LHCN-M2 (cell line): Measurements from ENCODE around the gene CHD2. TPM values are rescaled to one million over a fixed set of nuclear protein-coding genes. Genes with fewer than 3 reads are reported as not detected.
"Not testable (repeated sequence)": the region's sequence is repeated elsewhere in the genome, so short reads cannot be mapped to it uniquely, and the experiment has no call there.

Experiments
- DNase-seq: peaks from one replicate; pipeline ENCODE4 v3.0.0-alpha.2; 2012; ENCODE audit warnings: low read depth
- total RNA-seq: library from RNA; depleted of rRNA; stranded (reverse); fragments of >200 nt; gene quantifications from 2 replicates; pipeline ENCODE4 v1.2.3, GENCODE V29; 2014

Gene CHD2
- total RNA-seq, 1 experiment from 2014 or later = 28.6 TPM

DNA sequence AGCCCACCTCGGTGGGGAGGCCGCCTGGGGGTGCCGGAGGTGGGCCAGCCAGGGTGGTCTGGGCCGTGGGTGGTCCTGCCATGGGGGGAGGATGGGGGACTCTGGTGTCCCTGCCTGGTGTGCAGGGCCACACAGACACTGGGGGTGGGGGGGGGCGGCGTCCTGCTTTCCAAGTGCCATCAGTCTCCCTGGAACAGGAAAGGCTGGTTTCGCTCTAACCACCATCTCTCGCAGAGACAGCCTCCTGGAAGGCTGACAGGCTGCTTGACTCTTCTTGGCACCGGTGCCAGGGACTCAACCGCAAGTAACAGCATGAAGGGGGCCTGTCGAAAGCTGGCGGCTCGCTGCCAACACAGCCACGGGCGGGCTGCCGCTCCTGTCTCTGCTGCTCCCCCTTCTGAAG is 148.6 kb downstream of the CHD2 start:
- no peak for DNase-seq

- no peak for DNase-seq
Observed at GRCh38 chr15:93049233-93049632, 149.1 kb downstream of the CHD2 start.

- no peak for DNase-seq
Observed at GRCh38 chr15:93049914-93050578, 149.9 kb downstream of the CHD2 start.

DNA sequence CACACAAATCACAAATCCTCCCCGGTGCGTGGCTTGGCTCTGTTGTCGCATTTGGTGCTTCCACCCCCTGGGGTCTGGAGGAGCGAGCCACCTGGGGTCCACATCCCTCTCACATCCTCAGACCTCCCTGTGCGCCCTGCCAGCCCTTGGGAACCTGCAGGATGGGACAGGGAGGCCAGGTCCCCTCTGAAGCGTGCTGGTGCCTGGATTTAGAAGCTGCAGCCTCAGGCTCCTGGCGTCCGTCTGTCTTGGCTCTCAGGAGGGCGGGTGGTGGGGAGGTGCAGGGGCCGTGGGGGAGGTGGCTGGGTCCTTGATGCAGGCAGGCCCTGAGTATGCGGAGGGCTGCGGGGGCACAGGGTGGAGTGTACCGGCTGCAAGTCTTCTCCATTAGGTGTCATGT is 150.5 kb downstream of the CHD2 start:
- DNase-seq = no peak

GRCh38 chr15:93051236-93052089 is 151.3 kb downstream of the CHD2 start:
- DNase-seq = no peak

DNA sequence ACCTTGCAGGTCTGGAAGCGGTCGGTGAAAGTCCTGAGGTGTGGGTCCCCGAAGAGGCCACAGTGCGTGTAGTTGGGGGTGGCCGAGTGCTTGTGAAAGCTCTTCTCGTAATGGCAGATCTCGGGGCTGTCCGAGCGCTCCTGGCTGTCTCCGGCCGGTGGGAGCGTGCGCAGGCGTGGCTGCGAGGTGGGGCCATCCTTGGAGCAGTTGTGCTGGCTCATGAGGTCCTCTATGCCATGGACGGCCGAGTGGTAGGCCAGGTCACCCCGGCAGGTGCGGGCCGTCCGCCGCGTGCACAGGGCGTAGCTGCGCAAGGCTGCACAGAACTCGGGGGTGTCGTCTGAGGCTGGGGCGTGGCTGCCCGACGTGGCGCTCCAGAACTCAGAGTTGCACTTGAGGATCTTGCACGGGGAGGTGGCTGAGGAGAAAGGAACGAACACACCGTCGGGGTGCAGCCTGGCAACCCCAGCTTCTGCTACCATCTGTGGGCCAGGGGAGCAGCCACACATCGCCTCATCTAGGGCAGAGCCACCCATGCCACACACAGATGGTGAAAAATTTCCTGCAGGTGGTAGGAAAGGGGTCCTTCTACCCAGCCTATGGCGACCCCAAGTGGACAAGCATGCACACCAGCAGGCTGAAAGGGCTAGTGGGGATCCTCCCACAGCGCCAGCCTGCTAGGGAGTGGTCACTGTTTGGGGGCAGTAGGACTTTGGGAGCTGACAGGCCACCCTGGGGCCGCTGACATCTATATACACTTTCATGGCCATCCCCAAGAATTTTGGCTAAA is 152.2 kb downstream of the CHD2 start:
- DNase-seq = no peak

DNA sequence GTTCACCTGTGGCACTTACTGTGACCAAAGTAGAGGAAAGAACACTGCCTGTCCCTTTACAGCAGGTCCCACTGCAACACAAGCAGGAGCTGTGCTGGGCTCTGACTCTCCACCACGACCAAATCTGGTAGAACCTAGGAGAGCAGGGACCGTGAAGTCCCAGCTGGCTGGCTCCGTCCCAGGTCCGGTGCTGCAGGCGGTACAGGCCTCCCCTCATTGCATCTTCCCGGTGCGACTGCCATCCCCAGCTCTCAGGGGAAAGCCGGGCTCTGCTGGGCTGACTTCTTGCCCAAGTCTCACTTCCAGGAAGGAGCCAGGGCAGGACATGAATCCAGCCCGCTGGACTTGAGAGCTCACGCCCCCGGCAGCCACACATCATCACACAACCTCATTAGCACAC is 155.1 kb downstream of the CHD2 start:
- no peak for DNase-seq

- no peak for DNase-seq
Observed at GRCh38 chr15:93056836-93057235, 156.7 kb downstream of the CHD2 start.

DNA sequence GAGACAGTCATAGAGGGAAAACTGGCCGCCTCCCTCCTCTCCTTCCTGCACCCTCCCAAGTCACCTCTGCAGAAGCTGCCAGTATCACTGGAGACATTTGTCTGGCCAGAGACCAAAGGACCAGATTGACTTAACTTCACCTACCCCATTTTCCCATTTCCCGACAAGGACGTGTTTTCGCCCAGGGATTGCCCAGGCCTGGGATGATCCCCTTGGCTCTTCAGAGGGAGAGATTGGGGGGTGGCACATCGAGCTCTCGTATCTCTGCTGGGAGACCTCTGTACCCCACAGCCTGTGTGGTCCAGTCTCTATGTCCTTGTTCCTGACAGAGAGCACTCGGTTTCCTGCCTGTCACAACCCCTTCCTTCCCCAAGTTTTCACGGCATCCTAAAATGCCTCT is 157.5 kb downstream of the CHD2 start:
- DNase-seq = no peak

DNA sequence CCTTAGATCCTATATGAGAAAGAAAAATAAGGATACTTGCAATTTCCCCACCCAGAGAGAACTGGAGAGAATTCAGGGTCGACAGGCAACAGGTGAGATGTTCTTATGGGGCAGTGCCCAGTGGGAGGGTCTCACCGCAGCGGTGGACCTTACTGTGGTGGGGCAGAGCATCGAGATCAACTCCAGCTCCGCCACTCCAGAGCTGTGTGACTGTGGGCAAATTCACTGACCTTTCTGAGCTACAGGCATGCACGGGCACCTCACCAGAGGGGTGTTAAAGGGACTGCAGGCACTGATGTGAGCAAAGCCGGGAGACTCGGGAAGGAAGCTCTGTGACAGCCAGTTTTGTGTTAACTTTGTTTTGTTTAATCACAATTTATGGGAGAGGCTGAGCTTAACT is 158.0 kb downstream of the CHD2 start:
- no peak for DNase-seq

DNA sequence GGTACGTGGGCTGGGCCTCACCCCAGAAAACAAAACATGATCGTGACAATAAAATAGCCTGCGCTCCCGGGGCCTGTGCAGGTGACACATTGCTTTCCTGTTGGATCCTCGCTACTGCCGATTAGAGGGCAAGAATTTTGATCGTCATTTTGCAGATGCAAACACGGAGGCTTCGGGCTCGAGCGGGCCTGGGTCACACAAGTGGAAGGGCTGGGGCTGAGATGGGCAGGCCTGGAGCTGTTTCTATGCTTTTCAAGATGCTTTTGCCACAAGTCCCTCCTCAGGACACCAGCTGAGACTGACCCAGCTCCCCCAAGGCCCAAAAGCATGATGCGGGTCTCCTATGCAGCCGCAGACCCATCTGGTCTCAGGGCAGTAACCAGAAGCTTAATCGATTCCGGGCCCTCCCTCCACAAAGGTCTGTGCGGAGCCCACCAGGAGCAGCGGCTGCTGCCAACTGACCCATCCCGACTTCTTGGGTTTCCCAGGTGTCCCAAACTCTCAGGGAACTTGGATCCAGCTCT is 158.8 kb downstream of the CHD2 start:
- no peak for DNase-seq

DNA sequence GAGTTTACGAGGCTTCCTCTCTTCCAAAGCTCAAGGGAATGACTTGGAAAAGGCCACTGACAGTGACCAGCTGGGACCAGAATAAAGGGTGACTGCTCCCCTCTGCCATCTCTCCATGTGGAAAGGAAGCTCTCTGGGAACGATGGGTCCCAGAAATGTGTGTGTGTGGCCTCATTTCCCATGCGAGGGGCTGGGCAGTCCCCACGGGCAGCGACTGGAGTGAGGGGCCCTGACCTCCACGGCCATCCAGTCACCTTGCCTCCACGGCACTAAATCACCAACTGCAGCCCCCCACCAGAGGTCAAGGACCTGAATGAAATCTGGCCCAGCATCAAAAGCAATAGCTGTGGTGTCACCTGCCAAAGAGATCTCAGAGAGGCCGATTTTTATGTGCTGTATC is 159.3 kb downstream of the CHD2 start:
- DNase-seq = no peak

- no peak for DNase-seq
Observed at GRCh38 chr15:93060336-93061248, 160.5 kb downstream of the CHD2 start.

GRCh38 chr15:93062628-93063261 is 162.6 kb downstream of the CHD2 start:
- DNase-seq = not testable (repeated sequence)

- no peak for DNase-seq
Observed at GRCh38 chr15:93063262-93063671, 163.1 kb downstream of the CHD2 start.

- no peak for DNase-seq
Observed at GRCh38 chr15:93063796-93064690, 163.9 kb downstream of the CHD2 start.

GRCh38 chr15:93065641-93066045 is 165.5 kb downstream of the CHD2 start:
- DNase-seq = no peak

- DNase-seq = no peak
Observed at GRCh38 chr15:93066224-93066681, 166.1 kb downstream of the CHD2 start.
